GM19239 (cell line): Measurements from ENCODE around the gene RYR1.
"Not testable (repeated sequence)": the region's sequence is repeated elsewhere in the genome, so short reads cannot be mapped to it uniquely, and the experiment has no call there.

Experiments used
- DNase-seq: peaks from one replicate; pipeline ENCODE4 v3.0.0; 2011; ENCODE audit warnings: low spot score; ENCODE audit not compliant: insufficient read length
- FAIRE-seq: peaks from 2 replicates; lab custom pipeline; 2011; peaks lifted over from hg19 to GRCh38; lab: Jason Lieb, UNC

RYR1 gene

DNA sequence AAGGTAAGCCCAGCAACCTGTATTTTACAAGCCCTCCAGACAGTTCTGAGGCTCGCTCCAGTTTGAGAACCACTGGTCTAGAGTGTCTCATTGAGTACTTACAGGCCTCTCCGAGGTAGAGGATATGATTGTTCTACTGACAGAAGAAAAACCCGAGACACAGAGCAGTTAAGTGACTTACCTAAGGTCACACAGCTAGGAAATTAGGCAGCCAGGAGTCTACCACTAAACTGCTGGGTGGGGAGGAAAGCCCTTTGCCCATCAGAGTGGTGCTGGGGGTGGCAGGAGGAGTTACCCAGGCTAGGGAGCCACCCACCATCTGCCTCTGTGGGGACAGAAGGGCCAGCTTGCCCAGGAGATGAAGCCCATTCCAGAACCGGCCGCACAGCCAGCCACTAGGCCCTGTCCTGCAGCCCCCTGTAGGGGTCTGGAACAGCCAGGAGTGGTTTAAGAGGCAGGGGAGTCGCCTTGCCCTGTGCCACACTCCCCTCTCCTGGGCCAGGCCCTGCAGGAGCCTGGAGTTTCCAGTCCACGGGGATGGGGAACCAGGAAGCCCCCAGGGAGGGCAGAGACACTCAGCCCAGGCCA, 8.2 kb upstream of the RYR1 start:
- no peak for DNase-seq
- FAIRE-seq, result no peak

DNA sequence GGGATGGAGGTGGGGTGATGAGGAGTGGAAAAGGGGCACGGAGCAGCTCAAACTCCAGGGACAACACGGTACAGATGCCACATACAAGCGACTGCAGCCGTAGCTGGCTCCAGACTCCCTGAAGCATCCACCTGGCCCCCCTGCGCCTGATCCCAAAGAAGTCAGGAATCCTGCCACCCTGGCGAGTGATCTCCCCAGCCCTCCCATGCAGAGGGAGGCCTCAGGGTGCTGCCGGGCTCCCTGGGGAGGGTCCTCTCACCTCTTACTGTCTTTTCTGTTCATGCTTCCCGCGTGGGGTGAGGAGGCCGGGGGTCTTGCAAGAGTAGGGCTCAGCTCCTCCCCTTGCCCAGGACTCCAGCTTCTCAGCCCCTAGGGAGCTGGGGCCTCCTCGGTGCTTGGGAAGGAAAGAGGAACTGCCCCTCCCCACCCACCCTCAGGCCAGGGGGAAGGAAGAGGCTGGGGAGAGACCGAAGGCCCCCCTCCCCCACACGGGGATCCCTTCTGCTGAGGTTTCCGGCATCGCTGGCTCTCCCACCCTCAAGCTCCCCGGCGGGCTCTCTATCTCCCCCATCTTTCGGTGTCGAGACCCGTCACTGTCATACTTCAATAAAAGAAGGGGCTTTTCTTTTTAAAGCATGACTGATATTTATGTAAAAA, 7.6 kb upstream of the RYR1 start, which contains the start of gene RASGRP4:
Gene RASGRP4, minus strand, starts transcription at position 410 of the 657 bp plus-strand sequence. Its CDS starts 128 bp downstream, at position 282.
- DNase-seq (no peak), FAIRE-seq (no peak)

DNA sequence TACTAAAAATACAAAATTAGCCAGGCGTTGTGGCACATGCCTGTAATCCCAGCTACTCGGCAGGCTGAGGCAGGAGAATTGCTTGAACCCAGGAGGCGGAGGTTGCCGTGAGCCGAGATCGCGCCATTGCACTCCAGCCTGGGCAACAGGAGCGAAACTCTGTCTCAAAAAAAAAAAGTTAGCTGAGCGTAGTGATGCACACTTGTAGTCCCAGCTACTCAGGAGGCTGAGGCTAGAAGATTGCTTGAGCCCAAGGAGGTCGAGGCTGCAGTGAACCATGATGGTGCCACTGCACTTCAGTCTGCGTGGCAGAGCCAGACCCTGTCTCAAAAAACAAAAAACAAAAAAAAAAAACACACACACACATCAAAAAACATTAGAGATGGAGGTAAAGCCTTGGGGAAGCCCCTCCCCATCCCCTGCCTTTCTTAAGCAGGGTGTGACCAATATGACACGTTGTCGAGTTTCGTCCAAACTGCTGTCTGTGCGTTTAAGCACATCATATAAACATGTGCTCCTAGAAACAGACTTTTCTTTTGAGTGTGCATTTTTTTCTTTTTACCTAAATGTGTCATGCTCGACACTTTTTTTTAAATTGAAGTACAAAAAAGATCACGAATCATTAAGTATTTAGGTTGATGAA, 6.3 kb upstream of the RYR1 start:
- FAIRE-seq, result peak; percentile 26

DNA sequence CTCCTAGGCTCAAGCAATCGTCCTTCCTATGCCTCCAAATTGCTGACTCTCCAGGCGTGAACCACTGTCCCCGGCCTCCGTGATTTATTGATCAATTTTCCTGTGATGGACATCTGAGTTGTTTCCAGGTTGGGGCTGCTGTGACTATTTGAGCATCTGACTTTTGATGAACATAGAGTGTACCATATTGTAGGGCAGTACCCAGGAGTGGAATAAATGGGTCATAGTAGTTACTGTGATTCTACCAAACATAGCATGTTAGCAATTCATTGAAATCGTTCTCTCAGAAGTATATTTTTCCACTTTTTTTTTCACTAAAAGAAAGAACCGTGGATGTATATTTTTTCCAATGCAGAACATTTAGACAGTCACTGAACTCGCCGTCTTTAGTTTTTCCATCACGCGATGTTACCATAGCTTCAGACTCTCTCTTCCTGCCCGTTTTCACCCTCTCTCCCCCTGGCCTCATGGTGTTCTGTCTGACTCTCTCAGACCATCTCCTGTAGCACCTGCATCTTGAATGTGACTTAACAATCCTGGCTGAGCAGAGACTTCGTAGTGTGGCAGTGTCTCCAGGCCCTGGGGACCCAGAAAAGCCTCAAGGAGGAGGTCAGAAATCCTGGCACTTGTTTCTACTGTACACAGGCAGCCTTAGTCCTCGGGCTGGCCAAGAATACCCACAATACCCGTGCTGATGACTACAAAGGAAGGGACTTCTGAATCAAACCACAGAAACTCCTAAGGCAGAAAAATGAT, 4.3 kb upstream of the RYR1 start:
- DNase-seq (no peak), FAIRE-seq (no peak)

More for the DNA sequence above, 6.3 kb upstream of the RYR1 start:
- DNase-seq, result not testable (repeated sequence)

DNA sequence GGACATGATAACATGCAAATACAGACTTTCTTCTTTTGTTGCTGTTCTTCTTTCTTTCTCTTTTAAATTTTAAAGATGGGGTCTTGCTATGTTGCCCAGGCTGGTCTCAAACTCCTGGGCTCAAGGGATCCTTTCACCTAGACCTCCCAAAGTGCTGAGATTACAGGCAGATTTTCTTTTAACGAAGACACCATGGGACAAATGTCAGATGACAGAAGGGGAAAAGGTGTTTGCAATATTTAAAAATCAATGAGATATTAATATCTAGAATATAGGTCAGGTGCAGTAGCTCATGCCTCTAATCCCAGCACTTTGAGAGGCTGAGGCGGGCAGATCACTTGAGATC, 3.7 kb upstream of the RYR1 start:
- no peak for DNase-seq
- no peak for FAIRE-seq

DNA sequence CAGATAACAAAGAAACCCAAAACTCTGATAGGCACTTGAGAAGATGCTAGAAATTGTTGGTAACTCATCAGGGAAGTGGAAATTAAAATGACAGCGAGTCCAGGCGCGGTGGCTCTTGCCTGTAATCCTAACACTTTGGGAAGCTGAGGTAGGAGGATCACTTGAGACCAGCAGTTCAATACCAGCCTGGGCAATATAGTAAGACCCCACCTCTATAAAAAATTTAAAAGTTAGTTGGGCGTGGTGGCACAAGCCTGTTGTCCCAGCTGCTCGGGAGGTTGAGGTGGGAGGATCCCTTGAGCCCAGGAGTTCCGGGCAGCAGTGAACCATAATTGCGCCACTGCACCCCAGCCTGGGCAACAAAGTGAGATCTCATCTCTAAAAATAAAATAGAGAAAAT, 2.6 kb upstream of the RYR1 start:
- FAIRE-seq, result no peak
- DNase-seq, result no peak

DNA sequence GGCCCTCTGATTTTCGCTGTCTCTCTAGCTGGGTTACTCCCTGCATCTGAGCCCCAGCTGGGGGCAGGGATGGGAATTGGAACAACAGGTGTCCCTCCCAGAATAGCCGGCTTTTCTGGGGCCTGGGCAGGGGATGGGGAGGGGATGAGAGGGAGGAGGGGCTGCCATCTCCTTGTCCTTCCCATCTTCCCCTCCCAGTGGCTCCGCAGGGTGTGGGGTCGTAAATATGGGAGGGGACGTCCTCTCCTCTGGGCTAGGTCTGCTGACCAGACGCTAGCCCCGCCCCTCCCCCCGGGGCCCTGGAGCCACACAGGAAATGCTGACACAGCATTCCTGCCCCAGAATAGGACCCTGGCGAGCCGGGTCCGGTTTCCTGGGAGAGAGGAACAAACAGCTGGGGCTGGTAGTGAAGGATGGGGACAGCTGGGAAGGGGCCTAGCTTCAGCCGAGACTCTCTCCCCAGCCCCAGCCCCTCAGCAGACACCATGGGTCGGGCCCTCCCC, 1.1 kb downstream of the RYR1 start:
- FAIRE-seq, result no peak
- no peak for DNase-seq

DNA sequence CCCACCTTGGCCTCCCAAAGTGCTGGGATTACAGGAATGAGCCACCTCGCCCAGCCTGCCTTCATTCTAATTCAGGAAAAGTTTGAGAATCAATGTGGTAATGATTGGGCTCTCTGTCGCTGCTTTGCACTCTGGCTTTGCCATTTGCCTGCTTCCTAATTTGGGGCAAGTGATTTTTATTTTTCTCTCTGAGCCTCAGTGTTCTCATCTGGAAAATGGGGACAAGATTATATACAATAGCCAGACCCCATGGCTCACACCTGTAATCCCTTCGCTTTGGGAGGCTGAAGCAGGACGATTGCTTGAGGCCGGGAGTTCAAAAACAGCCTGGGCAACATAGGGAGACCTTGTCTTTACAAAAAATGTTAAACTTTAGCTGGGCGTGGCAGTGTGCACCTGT, 3.8 kb downstream of the RYR1 start:
- FAIRE-seq, result no peak
- DNase-seq, result no peak

DNA sequence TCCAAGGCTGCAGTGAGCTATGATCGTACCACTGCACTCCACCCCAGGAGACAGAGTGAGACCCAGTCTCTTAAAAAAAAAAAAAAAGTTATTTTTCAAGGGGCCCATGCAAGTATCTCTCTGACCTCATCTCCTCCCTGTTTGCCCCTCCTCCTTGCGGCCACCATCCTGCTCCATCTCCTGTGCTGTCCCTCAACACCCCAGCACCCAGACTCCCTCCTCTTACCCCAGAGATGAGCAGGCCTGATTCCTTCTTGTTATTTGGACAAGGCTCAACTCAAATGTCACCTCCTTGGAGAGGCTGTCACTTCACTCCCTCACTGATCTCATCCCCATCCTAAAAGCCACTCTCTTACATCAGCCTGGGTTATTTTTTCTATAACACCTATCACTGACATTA, 4.4 kb downstream of the RYR1 start:
- DNase-seq, result no peak
- no peak for FAIRE-seq

DNA sequence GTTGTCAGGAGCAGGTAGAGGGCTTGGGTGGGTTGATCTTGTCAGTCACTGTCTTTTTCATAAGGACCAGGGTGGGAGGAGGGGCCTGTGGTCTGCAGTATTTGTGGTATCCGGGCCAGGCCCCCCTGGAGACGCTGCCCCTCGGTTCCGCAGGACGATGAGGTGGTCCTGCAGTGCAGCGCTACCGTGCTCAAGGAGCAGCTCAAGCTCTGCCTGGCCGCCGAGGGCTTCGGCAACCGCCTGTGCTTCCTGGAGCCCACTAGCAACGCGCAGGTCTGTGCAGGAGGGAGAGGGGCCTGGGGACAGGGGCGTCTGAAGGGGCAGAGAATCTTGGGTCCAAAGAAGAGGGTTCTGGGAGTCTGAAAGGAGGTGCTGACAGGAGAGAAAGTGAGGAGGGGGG, 7.1 kb downstream of the RYR1 start:
- no peak for FAIRE-seq
- no peak for DNase-seq

DNA sequence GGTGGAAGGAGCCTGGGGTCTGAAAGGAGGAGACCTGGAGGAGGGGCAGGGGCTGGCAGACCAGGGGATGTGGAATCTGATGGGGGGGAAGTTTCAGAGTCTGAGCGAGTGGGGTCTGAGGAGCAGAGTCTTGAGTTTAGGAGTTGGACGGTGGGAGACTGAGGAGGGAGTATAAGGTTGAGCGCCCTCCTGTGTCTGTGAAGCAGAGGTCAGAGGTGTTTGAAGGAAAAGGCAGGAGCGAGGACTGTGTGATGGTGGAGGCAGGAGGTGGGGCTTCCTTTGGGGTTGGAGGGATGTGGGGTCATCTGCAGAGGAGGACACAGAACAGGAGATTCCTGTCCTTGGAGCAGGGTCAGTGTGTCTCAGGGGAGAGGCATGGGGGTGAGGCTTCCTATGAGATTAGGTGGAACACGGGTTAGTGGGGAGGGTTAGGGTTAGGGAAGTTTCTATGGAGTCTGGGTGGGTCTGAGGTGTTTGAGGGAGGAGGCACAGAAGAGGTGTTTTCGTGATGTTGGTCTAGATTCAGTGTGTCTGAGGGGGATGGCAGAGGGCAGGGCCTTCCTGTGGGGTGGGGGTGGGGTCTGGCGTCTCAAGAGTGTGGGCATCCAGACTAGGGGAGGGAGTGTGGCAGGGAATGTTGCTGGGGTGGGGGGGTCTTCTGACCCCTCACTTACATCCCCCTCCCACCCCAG, 8.3 kb downstream of the RYR1 start:
- FAIRE-seq (no peak), DNase-seq (no peak)

DNA sequence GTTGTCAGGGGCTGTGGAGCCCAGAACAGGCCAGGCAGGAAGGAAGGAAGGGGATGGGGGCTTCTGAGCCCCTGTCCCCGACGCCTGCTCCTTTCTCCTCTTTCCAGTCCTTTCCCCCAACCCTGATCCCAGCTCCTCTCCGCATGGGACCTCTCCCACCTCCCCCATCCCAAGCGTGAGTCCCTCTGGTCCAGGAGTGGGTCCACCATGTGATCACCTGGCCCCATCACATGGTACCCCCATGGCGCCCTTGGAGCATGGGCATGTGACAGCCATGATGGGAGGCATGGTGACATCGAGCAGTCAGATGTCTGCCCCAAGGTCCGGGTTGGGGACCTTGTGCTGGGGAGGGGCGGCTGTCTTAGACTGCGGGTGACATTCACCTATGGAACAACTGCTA, 9.2 kb downstream of the RYR1 start:
- DNase-seq (no peak), FAIRE-seq (no peak)

DNA sequence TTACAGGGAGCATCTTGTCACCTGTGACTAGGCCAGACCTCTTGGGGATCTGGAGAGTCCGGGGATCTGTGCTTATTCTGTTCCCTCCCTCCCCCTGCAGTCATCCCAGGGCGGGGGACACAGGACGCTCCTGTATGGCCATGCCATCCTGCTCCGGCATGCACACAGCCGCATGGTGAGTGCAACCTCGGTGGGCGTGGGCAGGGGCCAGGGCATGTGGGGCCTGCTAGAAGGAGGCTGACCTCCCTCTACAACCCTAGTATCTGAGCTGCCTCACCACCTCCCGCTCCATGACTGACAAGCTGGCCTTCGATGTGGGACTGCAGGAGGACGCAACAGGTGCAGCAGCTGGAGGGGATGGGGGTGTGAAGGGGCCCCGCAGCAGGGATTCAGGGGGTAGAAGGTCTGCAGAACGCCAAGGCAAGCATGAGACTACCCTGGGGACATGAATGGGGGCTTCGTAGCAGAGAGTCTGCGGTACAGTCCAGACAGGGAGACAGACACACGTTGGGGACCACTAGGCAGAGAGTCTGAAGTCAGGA, 10.0 kb downstream of the RYR1 start:
- FAIRE-seq (no peak), DNase-seq (no peak)

DNA sequence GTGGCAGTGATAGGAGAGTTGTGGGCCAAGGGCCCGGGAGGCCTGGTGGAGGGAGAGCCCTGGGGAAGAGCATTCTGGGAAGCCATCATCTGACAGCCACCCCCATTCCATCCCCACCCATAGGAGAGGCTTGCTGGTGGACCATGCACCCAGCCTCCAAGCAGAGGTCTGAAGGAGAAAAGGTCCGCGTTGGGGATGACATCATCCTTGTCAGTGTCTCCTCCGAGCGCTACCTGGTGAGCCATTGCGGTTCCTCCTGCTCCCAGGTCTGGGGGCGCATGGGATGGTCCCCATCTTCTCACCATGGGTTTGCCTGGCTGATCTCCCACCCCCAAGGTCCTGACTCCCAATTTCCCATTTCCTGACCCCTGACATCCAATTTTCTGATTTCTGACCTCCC, 10.5 kb downstream of the RYR1 start:
- DNase-seq, result no peak
- FAIRE-seq, result no peak

DNA sequence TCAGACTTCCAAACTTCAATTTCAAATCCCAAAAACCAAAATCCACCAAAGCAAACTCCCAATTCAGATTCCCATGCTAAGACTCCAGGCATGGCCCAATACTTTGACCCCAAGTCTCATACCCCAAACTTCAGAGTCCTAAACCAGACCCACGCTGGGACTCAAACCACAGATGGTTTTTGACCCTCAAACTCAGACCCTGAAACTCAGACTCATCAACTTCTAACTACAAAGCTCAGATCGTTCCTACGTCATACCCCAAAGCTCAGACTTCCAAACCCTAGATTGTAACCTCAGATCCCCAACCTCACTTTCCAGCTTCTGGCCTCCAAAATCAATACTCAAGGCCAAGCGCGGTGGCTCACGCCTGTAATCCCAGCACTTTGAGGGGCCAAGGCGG, 11.9 kb downstream of the RYR1 start:
- DNase-seq (no peak), FAIRE-seq (no peak)

DNA sequence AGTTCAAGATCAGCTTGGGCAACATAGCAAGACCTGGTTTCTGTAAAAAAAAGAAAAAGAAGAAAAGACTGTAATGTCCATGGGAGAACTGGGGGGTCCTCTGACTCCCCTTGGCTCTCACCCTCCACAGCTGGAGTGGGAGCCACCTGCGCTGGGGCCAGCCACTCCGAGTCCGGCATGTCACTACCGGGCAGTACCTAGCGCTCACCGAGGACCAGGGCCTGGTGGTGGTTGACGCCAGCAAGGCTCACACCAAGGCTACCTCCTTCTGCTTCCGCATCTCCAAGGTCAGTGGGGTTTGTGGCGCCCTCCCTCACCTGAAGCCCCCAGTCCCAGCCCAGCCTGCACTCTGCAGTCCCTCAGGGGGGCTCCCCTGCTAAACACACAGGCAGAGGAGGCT, 14.7 kb downstream of the RYR1 start:
- DNase-seq (no peak), FAIRE-seq (no peak)

DNA sequence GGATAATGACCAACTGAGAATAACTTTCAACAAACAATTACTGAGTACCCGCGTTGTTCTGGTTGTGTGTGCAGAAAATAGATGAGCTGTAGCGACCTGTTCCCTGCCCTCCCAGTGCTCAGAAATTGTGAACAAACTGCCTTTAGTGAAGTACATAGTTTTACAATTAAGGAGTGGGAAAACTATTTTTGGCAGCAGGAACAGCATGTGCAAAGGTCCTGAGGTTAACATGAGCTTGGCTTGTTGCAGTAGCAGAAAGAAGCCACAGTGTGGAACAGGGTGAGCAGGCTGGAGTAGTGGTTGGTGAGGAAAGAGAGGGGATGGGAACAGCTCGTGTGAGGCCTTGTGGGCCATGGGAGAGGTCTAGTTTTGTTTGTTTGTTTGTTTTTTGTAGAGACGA, 16.0 kb downstream of the RYR1 start:
- FAIRE-seq (no peak), DNase-seq (no peak)

DNA sequence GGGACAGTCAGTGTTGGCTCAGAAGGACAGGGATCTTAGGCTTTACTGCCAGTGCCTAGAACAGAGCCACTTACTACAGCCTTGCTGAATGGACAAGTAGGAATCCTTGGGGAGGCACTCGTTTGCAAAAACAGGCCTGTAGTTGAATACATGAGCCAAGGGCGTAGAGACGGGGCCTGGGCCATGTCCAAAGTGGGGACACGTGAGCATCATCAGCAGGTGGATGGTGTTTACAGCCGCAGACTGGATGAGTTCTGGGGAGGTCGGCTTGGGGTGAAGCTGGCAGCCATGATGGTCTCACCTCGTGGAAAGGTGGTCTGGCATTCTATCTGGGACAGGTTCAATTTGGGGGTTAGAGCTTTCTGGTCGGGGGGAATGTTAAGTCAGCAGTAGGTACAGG, 17.5 kb downstream of the RYR1 start:
- FAIRE-seq (no peak), DNase-seq (no peak)

DNA sequence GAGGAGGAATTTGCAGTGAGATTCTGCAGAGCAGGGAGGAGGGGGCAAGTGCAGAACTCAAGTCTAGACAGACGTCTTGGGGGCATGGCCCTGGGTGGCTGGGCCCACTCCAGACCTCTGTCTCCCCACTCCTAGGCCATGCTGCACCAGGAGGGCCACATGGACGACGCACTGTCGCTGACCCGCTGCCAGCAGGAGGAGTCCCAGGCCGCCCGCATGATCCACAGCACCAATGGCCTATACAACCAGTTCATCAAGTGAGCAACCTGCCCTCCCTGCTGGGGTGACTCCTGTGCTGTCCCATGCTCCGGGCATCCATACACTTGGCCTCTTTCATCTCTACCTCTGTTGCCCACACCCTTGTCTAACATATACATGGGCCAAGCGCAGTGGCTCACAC, 18.1 kb downstream of the RYR1 start:
- no peak for DNase-seq
- no peak for FAIRE-seq
